DND-41 (cell line): ENCODE results near the gene EIF4E3.

Experiments used
- CTCF ChIP-seq: IDR thresholded peaks from 2 replicates; pipeline ENCODE4 v1.5.1; 2012; ENCODE audit warnings: borderline replicate concordance, low read length, moderate library complexity, mild to moderate bottlenecking; ENCODE audit not compliant: poor library complexity, severe bottlenecking; ENCODE audit errors: extremely low read depth
- EZH2 ChIP-seq: IDR thresholded peaks from 3 replicates; pipeline ENCODE4 v1.6.1; 2012; ENCODE audit warnings: borderline replicate concordance, low read depth, mild to moderate bottlenecking, moderate library complexity, low read length, inconsistent platforms; ENCODE audit not compliant: severe bottlenecking

GRCh38 chr3:71640331-71640983 is 84.7 kb downstream of the EIF4E3 start:
- TF ChIP-seq CTCF (no peak), EZH2 (no peak)
